Left forelimb (tissue), 1 donor: Measurements from ENCODE around the gene TNP2.
"Not testable (repeated sequence)": the region's sequence is repeated elsewhere in the genome, so short reads cannot be mapped to it uniquely, and the experiment has no call there.

Experiments
- DNase-seq: peaks from one replicate; pipeline ENCODE4 v3.0.0-alpha.2; 2018; ENCODE audit warnings: low spot score

TNP2 gene

DNA sequence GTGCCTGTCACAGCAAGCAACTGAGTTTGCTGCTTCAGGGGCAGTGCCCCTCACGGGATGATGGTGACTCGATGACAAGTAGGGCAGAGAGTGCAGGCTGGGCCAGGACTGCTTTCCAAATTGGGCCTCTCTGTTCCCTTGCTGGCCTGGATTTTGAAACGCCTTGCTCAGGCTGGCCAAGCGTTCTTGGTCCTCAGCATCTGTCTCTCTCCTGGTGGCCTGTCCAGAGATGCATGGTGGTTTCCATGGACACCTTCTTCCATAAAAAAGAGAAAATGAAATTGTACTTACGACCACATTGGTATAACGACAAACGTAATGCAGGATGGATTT lies 31.4 kb upstream of the TNP2 start:
- no peak for DNase-seq

GRCh38 chr16:11299865-11300559 lies 30.9 kb upstream of the TNP2 start:
- no peak for DNase-seq

DNA sequence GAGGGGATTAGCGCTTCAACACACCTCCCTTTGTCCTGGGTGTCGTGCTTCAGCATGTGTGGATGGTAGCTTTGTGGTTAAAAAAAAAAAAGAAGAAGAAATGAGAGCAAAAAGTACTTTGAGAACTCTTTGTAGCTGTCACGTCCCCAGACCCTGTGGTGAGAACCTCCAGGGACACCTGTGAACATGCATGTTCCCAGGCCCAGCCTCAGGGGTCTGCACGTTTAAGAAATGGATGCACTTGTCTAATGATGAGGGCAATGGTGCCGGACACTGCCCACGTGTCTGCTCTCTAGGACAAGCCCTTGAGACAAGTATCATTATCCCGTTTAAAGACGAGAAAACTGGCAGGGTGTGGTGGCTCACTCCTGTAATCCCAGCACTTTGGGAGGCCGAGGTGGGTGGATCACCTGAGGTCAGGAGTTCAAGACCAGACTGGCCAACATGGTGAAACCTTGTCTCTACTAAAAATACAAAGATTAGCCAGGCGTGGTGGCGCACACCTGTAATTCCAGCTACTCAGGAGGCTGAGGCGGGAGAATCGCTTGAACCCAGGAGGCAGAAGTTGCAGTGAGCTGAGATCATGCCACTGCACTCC lies 29.9 kb upstream of the TNP2 start:
- not testable (repeated sequence) for DNase-seq

DNA sequence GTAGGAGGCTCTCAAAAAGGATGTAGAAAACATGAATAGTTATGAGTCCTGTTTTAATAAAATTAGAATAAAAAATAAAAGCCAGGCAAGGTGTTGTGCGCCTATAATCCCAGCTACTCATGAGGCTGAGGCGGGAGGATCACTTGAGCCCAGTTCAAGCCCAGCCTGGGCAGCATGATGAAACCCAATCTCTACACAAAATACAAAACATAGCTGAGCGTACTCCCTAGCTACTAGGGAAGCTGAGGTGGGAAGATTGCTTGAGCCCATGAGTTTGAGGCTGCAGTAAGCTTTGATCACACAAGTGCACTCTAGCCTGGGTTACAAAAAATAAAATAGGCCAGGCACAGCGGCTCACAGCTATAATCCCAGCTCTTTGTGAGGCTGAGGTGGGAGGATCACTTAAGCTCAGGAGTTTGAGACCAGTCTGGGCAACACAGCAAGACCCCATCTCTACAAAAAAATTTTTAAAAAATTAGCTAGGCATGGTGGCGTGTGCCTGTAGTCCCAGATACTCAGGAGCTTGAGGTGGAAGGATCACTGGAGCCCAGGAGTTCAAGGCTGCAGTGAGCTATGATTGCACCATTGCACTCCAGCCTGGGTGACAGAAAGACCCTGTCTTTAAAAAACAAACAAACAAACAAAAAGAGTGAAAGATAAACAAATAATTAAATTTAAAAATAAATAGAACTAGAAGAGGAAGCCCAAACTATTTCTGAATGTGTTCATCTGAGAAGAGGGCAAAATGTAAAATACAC lies 29.2 kb upstream of the TNP2 start:
- no peak for DNase-seq

- no peak for DNase-seq
These were observed 28.5 kb upstream of the TNP2 start for GRCh38 chr16:11297492-11298142.

DNA sequence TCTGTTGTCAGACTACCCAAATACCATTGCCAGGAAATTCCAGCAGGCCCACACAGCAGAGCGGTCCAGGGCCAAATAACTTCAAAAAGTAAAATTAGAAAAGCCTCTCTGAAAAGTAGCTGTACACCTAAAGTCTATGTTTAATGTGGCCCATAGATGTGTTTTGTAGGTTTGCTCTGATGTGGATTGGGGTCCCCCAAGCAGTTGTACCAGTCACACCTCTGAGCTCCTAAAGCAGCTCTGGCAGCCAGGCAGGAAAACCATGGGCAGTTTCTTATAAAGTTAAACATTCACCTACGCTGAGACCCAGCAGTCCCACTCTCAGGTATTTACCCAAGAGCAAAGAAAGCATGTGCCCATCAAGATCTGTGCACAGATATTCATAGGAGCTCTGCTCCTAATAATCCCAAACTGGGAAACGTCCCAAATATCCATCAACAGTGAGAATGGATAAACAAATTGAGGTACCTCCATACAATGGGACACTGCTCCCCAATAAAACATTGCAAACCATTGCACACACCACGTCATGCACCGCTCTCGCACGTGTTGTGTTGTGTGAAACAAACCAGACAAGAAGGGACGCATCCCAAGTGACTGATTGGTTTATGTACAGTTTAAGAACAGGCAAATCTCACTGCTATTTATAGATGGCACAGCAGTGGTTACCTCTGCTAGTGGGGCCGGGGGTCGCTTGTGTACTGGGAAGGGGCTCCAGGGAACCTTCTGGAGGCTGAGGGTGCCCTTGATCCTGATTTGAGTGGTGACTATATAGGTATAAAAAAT lies 27.8 kb upstream of the TNP2 start:
- no peak for DNase-seq

DNA sequence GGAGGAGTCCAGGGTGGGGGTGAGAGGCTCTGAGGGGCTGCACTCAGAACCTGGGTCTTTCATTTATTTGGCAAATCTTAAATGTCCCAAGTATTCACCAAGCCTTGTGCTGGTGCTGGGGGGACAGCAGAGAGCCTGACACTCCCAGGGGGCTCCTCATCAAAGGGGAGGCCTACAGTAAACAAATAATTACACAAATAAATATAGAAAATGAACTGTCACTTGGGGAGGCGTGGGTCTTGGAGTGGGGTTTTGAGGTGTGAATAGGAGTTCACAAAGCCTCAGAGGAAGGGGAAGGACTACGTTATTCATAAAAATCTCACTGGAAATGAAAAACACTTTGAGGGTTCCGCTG lies 27.2 kb upstream of the TNP2 start:
- DNase-seq: no peak

DNA sequence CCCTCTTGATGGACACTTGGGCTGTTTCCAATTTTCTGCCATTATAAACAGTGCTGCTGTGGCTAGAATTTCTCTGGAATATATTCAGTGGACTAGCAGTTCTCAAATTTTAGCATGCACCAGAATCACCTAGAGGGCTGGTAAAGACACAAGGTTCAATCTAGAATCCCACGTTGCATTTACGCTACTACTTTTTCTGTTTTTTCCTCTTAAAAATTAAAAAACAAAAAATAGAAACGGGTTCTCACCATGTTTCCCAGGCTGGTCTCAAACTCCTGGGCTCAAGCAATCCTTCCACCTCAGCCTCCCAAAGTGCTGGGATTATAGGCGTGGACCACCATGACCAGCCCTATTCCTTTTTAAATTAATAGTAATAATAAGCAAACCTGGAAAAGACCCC lies 26.5 kb upstream of the TNP2 start:
- no peak for DNase-seq

- no peak for DNase-seq
These were observed 23.1 kb upstream of the TNP2 start for GRCh38 chr16:11292076-11292748.

DNA sequence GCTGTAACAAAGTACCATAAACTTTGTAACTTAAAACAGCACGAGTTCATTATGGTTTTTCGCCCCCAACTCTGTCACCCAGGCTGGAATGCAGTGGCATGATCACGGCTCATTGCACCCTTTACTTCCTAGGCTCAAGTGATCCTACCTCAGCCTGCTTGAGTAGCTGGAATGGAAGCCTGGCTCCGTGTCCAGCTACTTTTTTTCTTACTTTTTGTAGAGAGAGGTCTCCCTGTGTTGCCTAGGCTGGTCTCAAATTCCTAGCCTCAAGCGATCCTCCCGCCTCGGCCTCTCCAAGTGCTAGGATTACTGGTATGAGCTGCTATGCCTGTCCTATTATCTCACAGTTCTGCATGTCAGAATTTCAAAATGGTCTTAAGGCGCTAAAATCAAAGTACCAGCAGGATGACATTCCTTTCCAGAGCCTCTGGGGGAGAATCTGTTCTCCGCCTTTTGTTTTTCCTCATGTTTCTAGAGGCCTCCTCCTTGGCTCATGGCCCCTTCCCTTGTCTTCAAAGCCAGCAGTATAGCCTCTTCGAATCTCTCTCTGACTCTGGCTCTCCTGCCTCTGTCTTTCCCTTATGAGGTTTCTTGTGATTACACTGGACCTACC lies 22.1 kb upstream of the TNP2 start:
- DNase-seq: no peak

DNA sequence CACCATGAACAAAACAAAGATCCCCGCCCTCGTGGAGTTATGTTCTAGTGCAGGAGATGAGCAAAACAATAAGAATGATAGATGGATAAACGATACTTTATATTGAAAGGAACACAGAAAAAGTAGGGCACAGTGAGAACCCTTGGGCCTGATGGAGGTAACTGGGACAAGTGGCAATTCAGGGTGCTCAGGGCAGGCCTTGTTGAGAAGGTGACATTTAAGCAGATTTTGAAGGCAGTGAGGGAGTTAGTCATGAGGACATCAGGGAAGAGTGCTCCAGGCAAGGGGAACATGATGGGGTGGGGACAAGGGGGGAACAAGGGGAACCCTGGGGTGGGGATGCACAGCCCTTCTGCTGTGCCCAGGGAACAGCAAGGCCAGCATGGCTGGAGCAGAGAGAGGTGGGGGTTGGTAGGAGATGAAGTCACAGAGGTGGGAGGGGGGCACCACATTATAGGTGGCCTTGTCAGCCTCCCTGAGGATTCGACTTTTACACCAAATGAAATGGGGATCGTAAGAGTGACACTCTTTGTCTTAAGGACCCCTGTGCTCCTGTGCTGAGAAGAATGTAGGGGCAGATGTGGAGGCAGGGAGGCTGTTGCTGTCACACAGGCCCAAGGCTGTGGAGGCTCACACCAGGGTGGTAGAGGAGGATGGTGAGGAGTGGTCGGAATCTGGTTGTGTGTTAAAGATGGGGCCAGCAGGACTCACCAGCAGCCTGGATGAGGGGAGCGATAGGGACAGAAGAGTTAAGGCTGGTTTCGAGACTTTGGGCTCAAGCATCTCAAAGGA lies 21.2 kb upstream of the TNP2 start:
- no peak for DNase-seq

GRCh38 chr16:11289696-11290095 lies 20.6 kb upstream of the TNP2 start:
- DNase-seq: not testable (repeated sequence)

DNA sequence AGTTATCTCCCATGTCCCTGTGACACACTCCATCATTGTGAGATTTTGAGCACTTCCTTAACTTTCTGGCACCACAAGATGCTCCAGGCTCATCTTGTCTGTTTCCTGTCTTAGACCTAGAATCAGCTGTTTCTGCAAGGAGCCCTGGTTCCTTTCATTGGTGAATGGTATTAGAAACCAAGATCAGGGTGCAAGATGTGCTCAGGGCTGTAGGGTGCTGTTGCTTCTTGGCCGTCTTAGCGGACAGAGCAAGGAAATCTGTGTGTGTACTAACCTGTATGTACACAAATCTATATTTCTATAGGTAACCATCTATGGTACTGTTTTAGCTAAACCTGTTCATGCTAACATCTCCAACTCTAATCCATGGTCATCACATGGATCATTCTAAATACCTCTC lies 20.1 kb upstream of the TNP2 start:
- DNase-seq: no peak

GRCh38 chr16:11285842-11286241 lies 16.7 kb upstream of the TNP2 start:
- no peak for DNase-seq

- DNase-seq: no peak
These were observed 14.7 kb upstream of the TNP2 start for GRCh38 chr16:11283820-11284248.

GRCh38 chr16:11280616-11281522 lies 11.7 kb upstream of the TNP2 start, which contains the start of gene PRM1:
Gene PRM1 (minus strand): TSS chr16:11281330. CDS start chr16:11281238, 92 bp downstream.
- DNase-seq: no peak

DNA sequence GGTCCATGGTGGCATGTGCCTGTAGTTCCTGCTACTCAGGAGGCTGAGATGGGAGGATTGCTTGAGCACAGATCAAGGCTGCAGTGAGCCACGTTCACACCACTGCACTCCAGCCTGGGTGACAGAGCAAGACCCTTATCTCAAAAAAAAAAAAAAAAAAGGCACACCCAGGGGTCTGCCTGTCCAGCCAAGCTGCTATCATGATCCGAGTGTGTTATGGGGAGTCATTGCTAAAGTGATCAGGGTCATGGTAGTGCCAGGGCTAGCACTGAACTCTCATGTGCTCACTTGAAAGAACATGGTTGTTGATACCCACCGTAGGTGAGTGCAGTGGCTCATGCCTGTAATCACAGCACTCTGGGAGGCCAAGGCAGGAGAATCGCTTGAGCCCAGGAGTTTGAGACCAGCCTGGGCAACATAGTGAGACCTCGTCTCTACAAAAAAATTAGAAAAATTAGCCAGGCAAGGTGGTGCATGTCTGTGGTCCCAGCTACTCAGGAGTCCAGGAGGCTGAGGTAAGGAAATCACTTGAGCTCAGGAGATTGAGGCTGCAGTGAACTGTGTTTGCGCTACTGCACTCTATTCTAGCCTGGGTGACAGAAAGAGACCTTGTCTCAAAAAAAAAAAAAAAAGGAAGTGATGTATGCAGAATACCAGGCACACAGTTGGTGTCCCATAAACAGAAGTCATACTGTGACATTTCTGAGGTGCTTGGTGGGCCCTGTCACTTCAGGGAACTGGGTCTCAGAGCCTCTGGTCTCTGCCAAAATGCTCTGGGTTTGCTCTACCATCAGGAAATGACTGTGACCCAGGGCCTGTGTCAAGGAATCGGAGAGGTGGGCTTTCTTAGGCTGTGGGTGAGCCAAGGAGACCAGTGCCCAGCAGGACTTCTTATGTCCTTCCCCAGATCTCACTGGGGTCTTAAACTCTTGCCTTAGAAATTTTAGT lies 9.8 kb upstream of the TNP2 start:
- no peak for DNase-seq
